DMS114 treated with DMSO at 0.1 percent for 48 hours (cell line): ENCODE measurements around the gene PVALEF.
"Not testable (repeated sequence)": the region's sequence is repeated elsewhere in the genome, so short reads cannot be mapped to it uniquely, and the experiment has no call there.

ENCODE experiments used
- DNase-seq: peaks from one replicate; lab custom pipeline; 2025; ENCODE audit not compliant: unreplicated experiment; lab: John Stamatoyannopoulos, UW

Gene PVALEF

GRCh38 chr17:81210868-81211267 is 45.6 kb downstream of the PVALEF start:
- no peak for DNase-seq

- no peak for DNase-seq
Observed at GRCh38 chr17:81212365-81212764, 47.1 kb downstream of the PVALEF start.

GRCh38 chr17:81213978-81214377 is 48.7 kb downstream of the PVALEF start:
- no peak for DNase-seq

GRCh38 chr17:81217491-81217890 is 52.2 kb downstream of the PVALEF start:
- no peak for DNase-seq

GRCh38 chr17:81218459-81218858 is 53.2 kb downstream of the PVALEF start:
- DNase-seq, result no peak

GRCh38 chr17:81218991-81219390 is 53.7 kb downstream of the PVALEF start:
- no peak for DNase-seq

GRCh38 chr17:81219476-81220180 is 54.3 kb downstream of the PVALEF start:
- no peak for DNase-seq

GRCh38 chr17:81221371-81221841 is 56.1 kb downstream of the PVALEF start:
- DNase-seq, result no peak

GRCh38 chr17:81221842-81222619 is 56.7 kb downstream of the PVALEF start:
- DNase-seq, result no peak

- no peak for DNase-seq
Observed at GRCh38 chr17:81222620-81222905, 57.3 kb downstream of the PVALEF start.

GRCh38 chr17:81222906-81223761 is 57.8 kb downstream of the PVALEF start, which contains the start of gene CEP131:
Gene CEP131, minus strand, starts transcription at chr17:81222965. Its CDS starts 2,909 bp downstream, at chr17:81220056.
- DNase-seq, result peak; percentile 94

GRCh38 chr17:81223762-81224130 is 58.4 kb downstream of the PVALEF start:
- no peak for DNase-seq

GRCh38 chr17:81227630-81228029 is 62.3 kb downstream of the PVALEF start:
- not testable (repeated sequence) for DNase-seq

GRCh38 chr17:81228420-81228819 is 63.1 kb downstream of the PVALEF start:
- no peak for DNase-seq

- no peak for DNase-seq
Observed at GRCh38 chr17:81228834-81229665, 63.7 kb downstream of the PVALEF start.

GRCh38 chr17:81229666-81229920 is 64.3 kb downstream of the PVALEF start:
- DNase-seq, result no peak

GRCh38 chr17:81230043-81230820 is 64.9 kb downstream of the PVALEF start:
- no peak for DNase-seq

GRCh38 chr17:81231121-81231645 is 65.9 kb downstream of the PVALEF start:
- DNase-seq, result no peak

- no peak for DNase-seq
Observed at GRCh38 chr17:81231766-81232581, 66.7 kb downstream of the PVALEF start.
